GM11168 (cell line): ENCODE results near the gene MEGF6.
"Not testable (repeated sequence)": the region's sequence is repeated elsewhere in the genome, so short reads cannot be mapped to it uniquely, and the experiment has no call there.

Source experiments
- in situ Hi-C: fragments of 300-500 bp; cut with MboI; formaldehyde crosslinking; loops from one replicate; pipeline ENCODE4 v1.12.0; 2022; ENCODE audit warnings: low sequenced_read_pairs; ENCODE audit not compliant: unreplicated experiment

Gene MEGF6

GRCh38 chr1:3598522-3599285 lies 12.6 kb downstream of the MEGF6 start:
- in situ Hi-C loops, result no loop called here

GRCh38 chr1:3598051-3598491 lies 13.2 kb downstream of the MEGF6 start:
- in situ Hi-C loops, result no loop called here

- in situ Hi-C loops, result no loop called here
Observed at GRCh38 chr1:3597599-3597964, 13.7 kb downstream of the MEGF6 start.

GRCh38 chr1:3596663-3597598 lies 14.4 kb downstream of the MEGF6 start:
- in situ Hi-C loops, result no loop called here

- in situ Hi-C loops, result no loop called here
Observed at GRCh38 chr1:3595949-3596348, 15.4 kb downstream of the MEGF6 start.

- in situ Hi-C loops, result no loop called here
Observed at GRCh38 chr1:3594706-3595377, 16.5 kb downstream of the MEGF6 start.

- in situ Hi-C loops, result no loop called here
Observed at GRCh38 chr1:3593745-3594144, 17.6 kb downstream of the MEGF6 start.

GRCh38 chr1:3593334-3593733 lies 18.0 kb downstream of the MEGF6 start:
- in situ Hi-C loops, result no loop called here

GRCh38 chr1:3590951-3591865 lies 20.1 kb downstream of the MEGF6 start:
- in situ Hi-C loops, result no loop called here

- in situ Hi-C loops, result no loop called here
Observed at GRCh38 chr1:3590139-3590763, 21.1 kb downstream of the MEGF6 start.

- in situ Hi-C loops, result no loop called here
Observed at GRCh38 chr1:3588395-3588794, 22.9 kb downstream of the MEGF6 start.

GRCh38 chr1:3586986-3587759 lies 24.1 kb downstream of the MEGF6 start:
- in situ Hi-C loops, result no loop called here

GRCh38 chr1:3585940-3586568 lies 25.3 kb downstream of the MEGF6 start:
- in situ Hi-C loops, result no loop called here

- in situ Hi-C loops, result not testable (repeated sequence)
Observed at GRCh38 chr1:3585353-3585868, 25.9 kb downstream of the MEGF6 start.

GRCh38 chr1:3584915-3585314 lies 26.4 kb downstream of the MEGF6 start:
- in situ Hi-C loops, result no loop called here

- in situ Hi-C loops, result not testable (repeated sequence)
Observed at GRCh38 chr1:3583751-3584150, 27.6 kb downstream of the MEGF6 start.

- in situ Hi-C loops, result no loop called here
Observed at GRCh38 chr1:3581296-3582036, 29.8 kb downstream of the MEGF6 start.
